GM12891 (cell line): Measurements from ENCODE around the gene GNRHR.
A peak's percentile ranks its signal among the peaks of the same experiment; 100 is the strongest.

Source experiments
- DNase-seq: peaks from one replicate; pipeline ENCODE4 v3.0.0; 2011; ENCODE audit warnings: low spot score; ENCODE audit not compliant: insufficient read length
- FAIRE-seq: peaks from 2 replicates; lab custom pipeline; 2011; peaks lifted over from hg19 to GRCh38; lab: Jason Lieb, UNC
- PAX5 ChIP-seq: IDR thresholded peaks from 2 replicates; pipeline ENCODE4 v1.6.1; 2011; ENCODE audit warnings: low read length, moderate library complexity, mild to moderate bottlenecking; ENCODE audit not compliant: insufficient read depth, severe bottlenecking
- POLR2A ChIP-seq: IDR thresholded peaks from 2 replicates; pipeline ENCODE4 v1.6.1; 2011; ENCODE audit warnings: low read depth, low read length, control low read depth
- POLR2AphosphoS5 ChIP-seq: IDR thresholded peaks from 2 replicates; pipeline ENCODE4 v1.6.1; 2011; ENCODE audit warnings: low read depth, low read length, control low read depth
- POU2F2 ChIP-seq: IDR thresholded peaks from 2 replicates; pipeline ENCODE4 v1.6.1; 2011; ENCODE audit warnings: low read depth, mild to moderate bottlenecking, control low read depth, low read length, moderate library complexity
- SPI1 ChIP-seq: IDR thresholded peaks from 2 replicates; pipeline ENCODE4 v1.6.1; 2011; ENCODE audit warnings: low read depth, low read length, control low read depth
- TAF1 ChIP-seq: IDR thresholded peaks from 2 replicates; pipeline ENCODE4 v1.6.1; 2011; ENCODE audit warnings: low read depth, low read length, control low read depth

GNRHR gene

GRCh38 chr4:67702166-67702565, 52.0 kb downstream of the GNRHR start:
- TF ChIP-seq PAX5 (no peak), TAF1 (no peak), POU2F2 (no peak), SPI1 (no peak), POLR2AphosphoS5 (no peak), POLR2A (no peak)
- FAIRE-seq, result no peak

GRCh38 chr4:67701517-67701850, 52.7 kb downstream of the GNRHR start:
- TF ChIP-seq POLR2A, result no peak
- TF ChIP-seq PAX5, result no peak
- TF ChIP-seq POLR2AphosphoS5, result no peak
- no peak for TF ChIP-seq POU2F2
- no peak for TF ChIP-seq TAF1
- no peak for TF ChIP-seq SPI1
- no peak for DNase-seq
- FAIRE-seq, result no peak

More at GRCh38 chr4:67702166-67702565, 52.0 kb downstream of the GNRHR start:
- DNase-seq, result no peak

GRCh38 chr4:67700738-67701516, 53.3 kb downstream of the GNRHR start, which contains the start of gene UBA6:
Gene UBA6 (minus strand): TSS chr4:67701155. CDS start chr4:67701119, 36 bp downstream.
- peak; percentile 81 for DNase-seq
- peak; percentile 100 for FAIRE-seq
- peak; percentile 87 for TF ChIP-seq POLR2A
- peak; percentile 51; the same call in 1 of the 2 replicates for TF ChIP-seq POU2F2
- TF ChIP-seq PAX5, result no peak
- TF ChIP-seq TAF1, result peak; percentile 68
- no peak for TF ChIP-seq SPI1
- TF ChIP-seq POLR2AphosphoS5, result peak; percentile 89; the same call in 1 of the 2 replicates

- FAIRE-seq (peak; percentile 81), DNase-seq (peak; percentile 26)
- TF ChIP-seq TAF1 (no peak), SPI1 (no peak), PAX5 (no peak), POLR2A (no peak), POLR2AphosphoS5 (no peak), POU2F2 (no peak)
These were observed 54.0 kb downstream of the GNRHR start for GRCh38 chr4:67700116-67700737.

GRCh38 chr4:67699603-67700002, 54.6 kb downstream of the GNRHR start:
- no peak for TF ChIP-seq POLR2A
- no peak for TF ChIP-seq POU2F2
- no peak for TF ChIP-seq POLR2AphosphoS5
- TF ChIP-seq PAX5, result no peak
- TF ChIP-seq SPI1, result no peak
- TF ChIP-seq TAF1, result no peak
- FAIRE-seq (no peak), DNase-seq (no peak)

GRCh38 chr4:67697860-67698687, 56.1 kb downstream of the GNRHR start:
- no peak for TF ChIP-seq POU2F2
- TF ChIP-seq SPI1, result no peak
- no peak for TF ChIP-seq POLR2A
- TF ChIP-seq TAF1, result no peak
- no peak for TF ChIP-seq PAX5
- TF ChIP-seq POLR2AphosphoS5, result no peak
- peak; percentile 72 for FAIRE-seq
- DNase-seq, result no peak

GRCh38 chr4:67696061-67696460, 58.1 kb downstream of the GNRHR start:
- DNase-seq, result no peak
- TF ChIP-seq TAF1, result no peak
- TF ChIP-seq POU2F2, result no peak
- TF ChIP-seq PAX5, result no peak
- TF ChIP-seq POLR2AphosphoS5, result no peak
- no peak for TF ChIP-seq POLR2A
- no peak for FAIRE-seq

- TF ChIP-seq POU2F2, result no peak
- no peak for DNase-seq
- FAIRE-seq, result no peak
These were observed 59.5 kb downstream of the GNRHR start for GRCh38 chr4:67694662-67695061.

GRCh38 chr4:67691328-67691727, 62.9 kb downstream of the GNRHR start:
- FAIRE-seq (peak; percentile 40), DNase-seq (no peak)
- no peak for TF ChIP-seq POU2F2
- no peak for TF ChIP-seq POLR2A
- TF ChIP-seq PAX5, result no peak
- TF ChIP-seq POLR2AphosphoS5, result no peak
- no peak for TF ChIP-seq SPI1
- TF ChIP-seq TAF1, result no peak
